GM13977 (cell line): Measurements from ENCODE around the gene CAD.

Experiments
- DNase-seq: peaks from one replicate; pipeline ENCODE4 v3.0.0; 2012; ENCODE audit warnings: low spot score
- in situ Hi-C: fragments of 300-500 bp; cut with MboI; formaldehyde crosslinking; loops from one replicate; pipeline ENCODE4 v1.12.0; 2022; ENCODE audit warnings: low sequenced_read_pairs, low pct_unique_long_range_greater_than_20kb, mixed read lengths, inconsistent platforms; ENCODE audit not compliant: unreplicated experiment
- TF ChIP-seq, protein P1 (sequence below): IDR thresholded peaks from 2 replicates; pipeline ENCODE4 v1.5.1; 2012; ENCODE audit warnings: mild to moderate bottlenecking, control low read depth; ENCODE audit not compliant: insufficient read depth; ENCODE audit errors: extremely low read depth, missing control alignments

CAD gene

GRCh38 chr2:27236626-27237025, 19.5 kb downstream of the CAD start:
- in situ Hi-C loops, result no loop called here
- no peak for DNase-seq
- TF ChIP-seq, protein P1, sequence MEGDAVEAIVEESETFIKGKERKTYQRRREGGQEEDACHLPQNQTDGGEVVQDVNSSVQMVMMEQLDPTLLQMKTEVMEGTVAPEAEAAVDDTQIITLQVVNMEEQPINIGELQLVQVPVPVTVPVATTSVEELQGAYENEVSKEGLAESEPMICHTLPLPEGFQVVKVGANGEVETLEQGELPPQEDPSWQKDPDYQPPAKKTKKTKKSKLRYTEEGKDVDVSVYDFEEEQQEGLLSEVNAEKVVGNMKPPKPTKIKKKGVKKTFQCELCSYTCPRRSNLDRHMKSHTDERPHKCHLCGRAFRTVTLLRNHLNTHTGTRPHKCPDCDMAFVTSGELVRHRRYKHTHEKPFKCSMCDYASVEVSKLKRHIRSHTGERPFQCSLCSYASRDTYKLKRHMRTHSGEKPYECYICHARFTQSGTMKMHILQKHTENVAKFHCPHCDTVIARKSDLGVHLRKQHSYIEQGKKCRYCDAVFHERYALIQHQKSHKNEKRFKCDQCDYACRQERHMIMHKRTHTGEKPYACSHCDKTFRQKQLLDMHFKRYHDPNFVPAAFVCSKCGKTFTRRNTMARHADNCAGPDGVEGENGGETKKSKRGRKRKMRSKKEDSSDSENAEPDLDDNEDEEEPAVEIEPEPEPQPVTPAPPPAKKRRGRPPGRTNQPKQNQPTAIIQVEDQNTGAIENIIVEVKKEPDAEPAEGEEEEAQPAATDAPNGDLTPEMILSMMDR, result no peak

DNA sequence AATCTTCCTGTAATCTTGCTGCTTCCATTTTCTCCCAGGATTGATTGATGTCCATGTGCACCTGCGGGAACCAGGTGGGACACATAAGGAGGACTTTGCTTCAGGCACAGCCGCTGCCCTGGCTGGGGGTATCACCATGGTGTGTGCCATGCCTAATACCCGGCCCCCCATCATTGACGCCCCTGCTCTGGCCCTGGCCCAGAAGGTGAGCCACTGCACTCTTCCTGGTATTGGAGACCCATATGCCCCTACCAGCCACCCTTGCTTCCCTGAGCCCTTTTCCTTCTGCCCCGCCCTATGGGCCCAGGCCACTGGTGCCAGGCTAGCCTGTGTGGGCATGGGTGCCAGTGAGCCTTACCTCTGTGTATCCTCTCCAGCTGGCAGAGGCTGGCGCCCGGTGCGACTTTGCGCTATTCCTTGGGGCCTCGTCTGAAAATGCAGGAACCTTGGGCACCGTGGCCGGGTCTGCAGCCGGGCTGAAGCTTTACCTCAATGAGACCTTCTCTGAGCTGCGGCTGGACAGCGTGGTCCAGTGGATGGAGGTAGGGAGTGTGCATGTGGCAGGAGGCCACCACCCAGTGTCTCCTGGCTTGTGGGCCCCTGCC, 20.3 kb downstream of the CAD start:
- TF ChIP-seq, protein P1, result no peak
- no peak for DNase-seq
- in situ Hi-C loops, result no loop called here

DNA sequence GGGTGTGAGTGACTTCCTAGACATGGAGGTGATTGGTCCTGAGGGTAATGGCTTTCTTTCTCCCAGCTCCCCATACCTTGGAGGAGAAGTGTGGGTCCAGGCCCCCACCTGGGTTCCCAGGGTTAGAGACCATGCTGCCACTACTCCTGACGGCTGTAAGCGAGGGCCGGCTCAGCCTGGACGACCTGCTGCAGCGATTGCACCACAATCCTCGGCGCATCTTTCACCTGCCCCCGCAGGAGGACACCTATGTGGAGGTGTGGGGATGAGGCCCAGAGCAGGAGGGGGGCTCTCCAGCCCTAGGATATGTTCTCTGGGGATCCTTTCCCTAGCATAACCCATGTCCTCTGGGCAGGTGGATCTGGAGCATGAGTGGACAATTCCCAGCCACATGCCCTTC, 21.8 kb downstream of the CAD start:
- in situ Hi-C loops, result no loop called here
- TF ChIP-seq, protein P1, result no peak
- DNase-seq, result no peak

DNA sequence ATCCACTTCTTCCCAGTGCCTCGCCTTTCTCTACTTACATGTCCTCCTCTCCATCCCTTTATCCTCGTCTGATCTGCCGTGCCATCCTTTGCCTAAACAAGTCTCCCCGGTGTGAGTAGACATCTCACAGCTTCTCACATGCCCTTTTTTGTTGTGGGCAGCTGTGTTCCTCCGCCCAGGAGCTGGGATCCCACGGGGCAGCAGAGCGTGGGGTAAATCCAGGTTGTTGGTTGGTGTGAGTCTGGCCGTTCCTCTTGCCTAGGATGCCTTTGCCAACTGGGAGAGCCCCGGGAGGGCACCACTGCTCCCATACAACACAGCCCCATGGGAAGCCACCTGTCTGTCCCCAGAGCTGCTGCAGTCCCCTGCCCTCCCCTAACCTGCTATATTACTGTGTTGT, 23.2 kb downstream of the CAD start:
- TF ChIP-seq, protein P1, result no peak
- in situ Hi-C loops, result no loop called here
- no peak for DNase-seq

- in situ Hi-C loops, result no loop called here
- DNase-seq, result no peak
- TF ChIP-seq, protein P1, result no peak
Observed at GRCh38 chr2:27241761-27242613, 24.8 kb downstream of the CAD start.

DNA sequence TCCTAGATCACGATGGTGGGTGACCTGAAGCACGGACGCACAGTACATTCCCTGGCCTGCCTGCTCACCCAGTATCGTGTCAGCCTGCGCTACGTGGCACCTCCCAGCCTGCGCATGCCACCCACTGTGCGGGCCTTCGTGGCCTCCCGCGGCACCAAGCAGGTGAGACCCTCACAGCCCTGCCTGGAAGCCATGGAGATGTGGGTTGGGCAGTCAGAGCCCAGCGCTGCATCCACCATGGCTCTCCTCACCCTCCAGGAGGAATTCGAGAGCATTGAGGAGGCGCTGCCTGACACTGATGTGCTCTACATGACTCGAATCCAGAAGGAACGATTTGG, 25.4 kb downstream of the CAD start:
- in situ Hi-C loops, result no loop called here
- TF ChIP-seq, protein P1, result no peak
- no peak for DNase-seq
